ENCODE data around the gene MAST4.

MAST4 gene

DNA sequence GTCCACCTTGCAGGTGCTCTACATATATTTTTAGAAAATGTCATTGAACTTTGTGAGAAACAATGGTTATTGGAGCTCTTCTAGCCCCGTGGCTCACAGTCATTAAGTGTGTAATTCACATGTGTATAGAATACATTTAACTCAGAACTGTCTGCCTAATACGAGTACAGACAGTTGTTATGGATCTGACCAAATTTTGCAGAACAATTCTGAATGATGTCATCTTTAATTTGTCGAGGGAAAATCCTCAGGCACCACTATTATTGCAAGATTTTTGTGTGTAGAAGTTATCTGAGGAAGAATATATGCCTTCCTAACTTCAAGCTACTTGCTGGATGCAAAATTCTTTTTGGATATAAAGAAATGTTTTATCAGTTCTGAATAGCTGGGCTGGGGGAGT is 383.5 kb downstream of the MAST4 start:
- TF ChIP-seq, protein P1, sequence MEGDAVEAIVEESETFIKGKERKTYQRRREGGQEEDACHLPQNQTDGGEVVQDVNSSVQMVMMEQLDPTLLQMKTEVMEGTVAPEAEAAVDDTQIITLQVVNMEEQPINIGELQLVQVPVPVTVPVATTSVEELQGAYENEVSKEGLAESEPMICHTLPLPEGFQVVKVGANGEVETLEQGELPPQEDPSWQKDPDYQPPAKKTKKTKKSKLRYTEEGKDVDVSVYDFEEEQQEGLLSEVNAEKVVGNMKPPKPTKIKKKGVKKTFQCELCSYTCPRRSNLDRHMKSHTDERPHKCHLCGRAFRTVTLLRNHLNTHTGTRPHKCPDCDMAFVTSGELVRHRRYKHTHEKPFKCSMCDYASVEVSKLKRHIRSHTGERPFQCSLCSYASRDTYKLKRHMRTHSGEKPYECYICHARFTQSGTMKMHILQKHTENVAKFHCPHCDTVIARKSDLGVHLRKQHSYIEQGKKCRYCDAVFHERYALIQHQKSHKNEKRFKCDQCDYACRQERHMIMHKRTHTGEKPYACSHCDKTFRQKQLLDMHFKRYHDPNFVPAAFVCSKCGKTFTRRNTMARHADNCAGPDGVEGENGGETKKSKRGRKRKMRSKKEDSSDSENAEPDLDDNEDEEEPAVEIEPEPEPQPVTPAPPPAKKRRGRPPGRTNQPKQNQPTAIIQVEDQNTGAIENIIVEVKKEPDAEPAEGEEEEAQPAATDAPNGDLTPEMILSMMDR (IDR thresholded peaks at IDR 0.05; ENCODE audit: borderline replicate concordance, control extremely low read depth, extremely low read depth, insufficient read depth, missing control alignments), result no peak
- in situ Hi-C loops (cut with MboI; ENCODE audit: low sequenced_read_pairs, unreplicated experiment), result loop anchor here (25.0 kb wide), 1 partner anchor 233 kb away; no protein-coding TSS in a partner anchor
- DNase-seq (ENCODE audit: low spot score), result no peak

DNA sequence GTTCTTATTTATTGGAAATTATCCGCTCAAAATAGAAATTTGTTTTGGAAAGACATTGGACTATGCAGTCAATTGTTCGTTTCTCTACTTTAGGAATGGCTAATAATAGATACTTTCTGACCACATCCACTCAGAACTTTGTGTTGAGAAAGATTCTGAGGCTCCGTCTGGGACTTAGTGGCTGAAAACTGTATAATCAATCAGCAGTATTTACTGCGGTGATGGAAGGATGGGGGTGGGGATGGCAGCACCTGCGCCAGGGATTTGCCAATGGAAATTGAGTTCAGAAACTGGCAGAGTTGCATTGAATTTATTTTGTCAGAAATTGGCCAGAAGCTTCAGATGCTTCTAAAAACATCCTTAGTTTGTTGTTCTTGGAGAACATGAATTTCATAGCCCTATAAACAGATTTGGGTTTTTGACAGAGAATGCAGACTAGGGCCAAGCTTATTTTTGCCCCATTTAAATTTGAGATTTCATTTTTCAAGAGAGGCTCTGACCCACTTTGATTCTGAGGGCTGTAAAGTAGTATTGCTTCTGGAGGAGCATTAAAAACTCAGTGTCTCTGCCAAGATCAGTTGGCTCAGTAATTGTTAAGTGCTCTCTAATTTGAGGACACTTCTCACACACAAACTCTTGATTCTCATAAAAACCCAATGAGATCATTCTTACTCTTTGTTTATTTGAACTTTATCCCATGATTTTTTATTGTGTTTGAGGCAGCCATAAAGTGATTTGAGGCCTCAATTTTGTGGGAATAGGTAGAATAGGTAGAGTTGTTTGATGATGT is 385.3 kb downstream of the MAST4 start:
- in situ Hi-C loops (cut with MboI; ENCODE audit: low sequenced_read_pairs, unreplicated experiment), result loop anchor here (25.0 kb wide), 1 partner anchor 231 kb away; no protein-coding TSS in a partner anchor
- no peak for DNase-seq (ENCODE audit: low spot score)
- TF ChIP-seq, protein P1 (IDR thresholded peaks at IDR 0.05; ENCODE audit: borderline replicate concordance, control extremely low read depth, extremely low read depth, insufficient read depth, missing control alignments), result no peak

DNA sequence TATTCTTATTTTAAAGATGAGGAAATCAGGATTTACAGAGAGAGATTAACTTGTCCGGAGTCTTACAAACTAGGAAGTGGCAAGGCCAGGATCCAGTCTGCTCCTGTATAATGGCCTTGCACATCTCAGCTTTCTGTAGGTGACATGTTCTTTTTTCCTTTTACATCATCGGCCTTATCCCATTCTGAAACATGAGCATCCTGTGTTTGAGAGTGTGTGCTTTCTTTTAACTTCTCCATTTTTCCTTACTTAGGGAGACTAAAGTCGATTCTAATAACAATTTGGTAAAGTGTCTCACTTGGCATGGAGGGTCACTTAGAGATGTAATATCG is 385.8 kb downstream of the MAST4 start:
- TF ChIP-seq, protein P1 (IDR thresholded peaks at IDR 0.05; ENCODE audit: borderline replicate concordance, control extremely low read depth, extremely low read depth, insufficient read depth, missing control alignments), result no peak
- in situ Hi-C loops (cut with MboI; ENCODE audit: low sequenced_read_pairs, unreplicated experiment), result loop anchor here (25.0 kb wide), 1 partner anchor 230 kb away; no protein-coding TSS in a partner anchor
- no peak for DNase-seq (ENCODE audit: low spot score)

DNA sequence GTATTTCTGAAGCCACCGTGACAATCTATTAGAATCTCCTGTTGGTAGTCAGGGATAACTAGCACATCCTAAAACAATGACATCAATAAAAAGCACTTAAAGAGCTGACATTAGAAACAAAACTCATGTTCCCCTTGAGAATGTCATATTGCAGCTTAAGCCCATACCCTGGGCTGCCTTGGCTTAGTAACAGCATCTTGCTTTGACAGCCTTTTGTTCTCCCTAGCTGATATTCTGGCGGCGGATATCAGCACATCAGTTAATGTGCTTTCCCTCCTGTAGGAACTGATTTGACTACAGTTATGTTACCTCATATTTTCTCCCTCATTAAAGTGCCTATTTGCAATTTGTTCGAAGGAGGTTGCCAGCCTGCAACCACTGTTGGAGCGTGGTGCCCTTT is 386.3 kb downstream of the MAST4 start:
- TF ChIP-seq, protein P1 (IDR thresholded peaks at IDR 0.05; ENCODE audit: borderline replicate concordance, control extremely low read depth, extremely low read depth, insufficient read depth, missing control alignments), result no peak
- no peak for DNase-seq (ENCODE audit: low spot score)
- in situ Hi-C loops (cut with MboI; ENCODE audit: low sequenced_read_pairs, unreplicated experiment), result loop anchor here (25.0 kb wide), 1 partner anchor 230 kb away; no protein-coding TSS in a partner anchor

DNA sequence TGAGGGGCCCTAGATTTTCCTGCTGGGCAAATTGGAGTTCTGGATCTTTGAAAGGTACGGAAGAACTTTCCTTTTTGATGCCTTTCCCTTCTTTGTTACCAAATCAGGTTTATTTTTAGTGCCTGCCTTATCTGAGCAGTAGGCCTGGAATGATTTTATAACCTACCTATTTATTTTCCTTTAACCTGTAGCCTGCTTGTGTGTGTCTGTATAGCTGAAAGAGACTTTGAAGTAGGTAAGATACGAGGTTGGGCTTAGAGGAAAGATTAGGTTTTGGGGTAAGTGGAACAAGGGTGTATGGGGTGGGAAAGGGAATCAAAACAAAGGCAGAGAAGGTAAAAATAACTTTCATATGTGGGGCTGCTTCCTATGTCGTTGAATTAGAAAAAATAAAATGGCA is 389.2 kb downstream of the MAST4 start:
- TF ChIP-seq, protein P1 (IDR thresholded peaks at IDR 0.05; ENCODE audit: borderline replicate concordance, control extremely low read depth, extremely low read depth, insufficient read depth, missing control alignments), result no peak
- in situ Hi-C loops (cut with MboI; ENCODE audit: low sequenced_read_pairs, unreplicated experiment), result loop anchor here (25.0 kb wide), 1 partner anchor 227 kb away; no protein-coding TSS in a partner anchor
- DNase-seq (ENCODE audit: low spot score), result no peak

DNA sequence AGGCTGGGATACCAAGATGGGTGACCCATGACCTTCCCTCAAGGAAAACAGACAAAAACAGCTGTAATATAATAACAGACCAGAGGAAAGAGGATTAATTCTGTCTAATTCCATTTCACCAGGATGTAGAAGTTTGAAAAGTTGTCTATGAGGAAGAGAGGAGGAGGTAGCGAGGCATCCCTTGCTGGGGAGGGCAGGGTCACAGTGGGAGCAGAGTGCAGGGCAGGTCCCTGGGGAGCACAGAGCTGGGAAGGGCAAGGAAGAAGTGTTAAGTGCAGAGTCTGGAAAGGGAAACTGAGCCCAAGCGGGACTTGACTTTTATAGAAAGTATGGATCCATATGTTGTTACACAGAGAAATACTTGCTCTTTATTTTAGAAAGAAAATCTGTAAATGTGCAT is 389.8 kb downstream of the MAST4 start:
- in situ Hi-C loops (cut with MboI; ENCODE audit: low sequenced_read_pairs, unreplicated experiment), result loop anchor here (25.0 kb wide), 1 partner anchor 226 kb away; no protein-coding TSS in a partner anchor
- DNase-seq (ENCODE audit: low spot score), result no peak
- TF ChIP-seq, protein P1 (IDR thresholded peaks at IDR 0.05; ENCODE audit: borderline replicate concordance, control extremely low read depth, extremely low read depth, insufficient read depth, missing control alignments), result no peak

Data from GM13976 (cell line).